GM13977 (cell line): Measurements from ENCODE around the gene DIPK2B.

Experiments used
- DNase-seq: peaks from one replicate; pipeline ENCODE4 v3.0.0; 2012; ENCODE audit warnings: low spot score
- in situ Hi-C: fragments of 300-500 bp; cut with MboI; formaldehyde crosslinking; loops from one replicate; pipeline ENCODE4 v1.12.0; 2022; ENCODE audit warnings: low sequenced_read_pairs, low pct_unique_long_range_greater_than_20kb, mixed read lengths, inconsistent platforms; ENCODE audit not compliant: unreplicated experiment
- TF ChIP-seq, protein P1 (sequence below): IDR thresholded peaks from 2 replicates; pipeline ENCODE4 v1.5.1; 2012; ENCODE audit warnings: mild to moderate bottlenecking, control low read depth; ENCODE audit not compliant: insufficient read depth; ENCODE audit errors: extremely low read depth, missing control alignments

Gene DIPK2B

DNA sequence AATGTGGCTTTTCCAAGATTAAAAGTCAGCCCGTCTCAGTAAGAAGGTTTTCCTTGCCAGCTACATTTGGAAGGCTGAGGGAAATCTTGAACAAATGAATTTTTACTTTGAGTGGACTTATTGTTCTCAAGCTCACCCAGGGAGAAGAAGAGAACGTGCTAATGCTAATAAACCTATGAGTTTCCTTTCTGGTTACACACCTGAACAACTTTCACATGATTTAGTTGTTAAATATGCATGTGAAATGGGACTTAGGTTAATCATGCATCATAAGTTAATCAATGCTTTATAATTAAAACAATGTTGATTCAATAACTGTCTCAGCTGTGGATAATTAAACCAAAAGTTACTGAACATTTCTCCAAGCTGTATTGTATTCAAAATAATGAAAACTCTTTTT, 33.9 kb downstream of the DIPK2B start:
- TF ChIP-seq, protein P1, sequence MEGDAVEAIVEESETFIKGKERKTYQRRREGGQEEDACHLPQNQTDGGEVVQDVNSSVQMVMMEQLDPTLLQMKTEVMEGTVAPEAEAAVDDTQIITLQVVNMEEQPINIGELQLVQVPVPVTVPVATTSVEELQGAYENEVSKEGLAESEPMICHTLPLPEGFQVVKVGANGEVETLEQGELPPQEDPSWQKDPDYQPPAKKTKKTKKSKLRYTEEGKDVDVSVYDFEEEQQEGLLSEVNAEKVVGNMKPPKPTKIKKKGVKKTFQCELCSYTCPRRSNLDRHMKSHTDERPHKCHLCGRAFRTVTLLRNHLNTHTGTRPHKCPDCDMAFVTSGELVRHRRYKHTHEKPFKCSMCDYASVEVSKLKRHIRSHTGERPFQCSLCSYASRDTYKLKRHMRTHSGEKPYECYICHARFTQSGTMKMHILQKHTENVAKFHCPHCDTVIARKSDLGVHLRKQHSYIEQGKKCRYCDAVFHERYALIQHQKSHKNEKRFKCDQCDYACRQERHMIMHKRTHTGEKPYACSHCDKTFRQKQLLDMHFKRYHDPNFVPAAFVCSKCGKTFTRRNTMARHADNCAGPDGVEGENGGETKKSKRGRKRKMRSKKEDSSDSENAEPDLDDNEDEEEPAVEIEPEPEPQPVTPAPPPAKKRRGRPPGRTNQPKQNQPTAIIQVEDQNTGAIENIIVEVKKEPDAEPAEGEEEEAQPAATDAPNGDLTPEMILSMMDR, result no peak
- DNase-seq, result no peak

DNA sequence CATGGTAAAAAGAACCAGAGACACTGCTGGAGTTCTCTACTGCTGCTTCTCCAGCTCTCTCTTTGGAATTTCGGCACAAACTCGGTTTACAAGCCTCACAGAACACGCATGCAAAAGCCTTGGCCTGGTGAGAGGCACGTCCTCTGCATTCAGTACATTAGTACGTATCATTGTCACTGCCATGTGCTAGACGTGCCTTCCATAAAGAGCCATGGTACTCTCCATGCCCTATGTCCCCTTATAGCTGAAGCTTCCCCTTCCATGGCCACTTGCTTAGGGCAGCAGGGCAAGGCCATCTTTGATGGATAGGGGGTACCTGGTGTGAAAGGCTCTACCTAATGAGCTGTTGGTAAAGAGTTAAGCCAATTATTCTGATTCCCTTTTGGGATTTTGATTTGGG, 35.0 kb downstream of the DIPK2B start:
- TF ChIP-seq, protein P1, result no peak
- in situ Hi-C loops, result no loop called here
- DNase-seq, result no peak

More for the DNA sequence above, 33.9 kb downstream of the DIPK2B start:
- in situ Hi-C loops, result no loop called here

DNA sequence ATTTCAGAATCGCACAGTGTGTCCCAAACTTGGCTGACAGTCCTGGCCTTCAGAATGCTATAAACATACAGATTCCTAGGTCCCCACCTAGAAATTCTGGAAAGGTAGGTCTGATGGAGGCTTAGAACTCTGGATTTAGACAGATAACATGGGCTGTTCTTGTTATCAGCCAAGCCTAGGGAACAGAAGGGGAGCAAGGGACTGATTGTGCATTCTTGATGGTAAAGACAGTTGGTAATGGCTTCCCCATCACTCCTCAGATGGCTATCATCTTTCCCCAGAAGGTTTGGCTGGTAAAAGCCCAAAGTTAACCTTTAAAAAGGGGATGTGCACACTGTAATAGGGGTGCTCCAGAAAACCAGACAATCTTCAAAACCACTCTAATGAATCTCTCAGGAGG, 35.7 kb downstream of the DIPK2B start:
- in situ Hi-C loops, result no loop called here
- TF ChIP-seq, protein P1, result no peak
- DNase-seq, result no peak

DNA sequence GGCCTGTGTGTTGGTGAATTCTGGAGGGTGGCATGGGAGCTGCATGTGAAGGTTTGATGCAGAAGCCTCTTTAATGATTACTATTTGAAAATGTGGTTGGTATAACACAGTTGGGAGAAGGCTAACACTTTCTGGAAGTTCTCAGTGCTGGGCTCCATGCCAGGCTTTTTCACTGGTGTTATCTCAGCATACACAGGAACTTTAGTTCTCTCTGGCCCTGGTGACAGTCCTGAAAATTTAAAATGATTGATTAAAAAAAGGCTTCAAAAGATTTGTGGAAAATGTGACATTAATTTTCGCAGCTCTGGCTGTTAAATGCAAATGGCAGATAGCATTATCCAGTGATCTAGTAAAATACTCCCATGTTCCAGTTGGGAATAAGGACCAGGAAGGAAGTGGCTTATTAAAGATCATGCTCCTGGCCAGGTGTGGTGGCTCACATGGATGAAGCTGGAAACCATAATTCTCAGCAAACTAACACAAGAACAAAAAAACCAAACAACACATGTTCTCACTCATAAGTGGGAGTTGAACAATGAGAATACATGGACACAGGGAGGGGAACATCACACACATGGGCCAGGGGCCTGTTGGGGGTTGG, 36.6 kb downstream of the DIPK2B start:
- no peak for DNase-seq
- in situ Hi-C loops, result no loop called here
- TF ChIP-seq, protein P1, result no peak

DNA sequence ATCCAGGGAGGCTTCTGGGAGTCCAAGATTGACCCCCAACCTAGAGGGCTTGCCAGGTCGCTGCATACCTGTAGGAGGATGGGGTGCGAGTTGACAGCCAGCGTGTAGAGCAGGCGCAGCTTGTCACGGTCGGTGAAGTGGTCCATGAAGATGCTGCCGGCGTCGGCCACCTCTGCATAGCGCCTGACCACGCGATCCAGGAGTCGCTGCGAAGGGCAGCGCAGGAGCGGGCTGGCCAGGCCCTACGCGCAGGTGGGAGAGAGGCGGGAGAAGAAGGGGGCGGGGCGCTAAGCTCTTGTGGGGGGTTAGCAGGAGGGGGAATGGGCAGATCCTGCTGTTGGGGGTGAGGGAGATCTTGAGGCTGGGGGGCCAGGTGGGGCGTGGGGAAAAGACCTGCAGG, 43.0 kb downstream of the DIPK2B start:
- no peak for DNase-seq
- TF ChIP-seq, protein P1, result no peak
- in situ Hi-C loops, result no loop called here

DNA sequence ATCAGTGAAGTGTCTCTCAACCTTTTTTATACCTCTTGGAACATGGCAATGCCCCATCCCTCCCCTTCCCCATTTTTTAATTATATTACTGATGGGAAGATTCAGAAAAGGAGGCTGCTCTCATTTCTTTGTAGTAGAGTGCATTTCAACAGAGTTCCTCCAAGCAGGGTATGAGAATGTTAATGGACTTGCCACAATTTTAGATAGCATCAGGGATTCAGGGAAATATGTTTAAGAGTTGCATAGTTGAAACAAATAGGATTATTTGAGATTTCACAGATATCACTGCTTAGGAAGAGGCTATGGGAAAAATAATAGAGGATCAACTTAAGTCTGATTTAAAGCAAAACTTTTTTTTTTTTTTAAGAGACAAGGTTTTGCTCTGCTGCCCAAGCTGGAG, 46.2 kb downstream of the DIPK2B start:
- TF ChIP-seq, protein P1, result no peak
- no peak for DNase-seq
- in situ Hi-C loops, result no loop called here

DNA sequence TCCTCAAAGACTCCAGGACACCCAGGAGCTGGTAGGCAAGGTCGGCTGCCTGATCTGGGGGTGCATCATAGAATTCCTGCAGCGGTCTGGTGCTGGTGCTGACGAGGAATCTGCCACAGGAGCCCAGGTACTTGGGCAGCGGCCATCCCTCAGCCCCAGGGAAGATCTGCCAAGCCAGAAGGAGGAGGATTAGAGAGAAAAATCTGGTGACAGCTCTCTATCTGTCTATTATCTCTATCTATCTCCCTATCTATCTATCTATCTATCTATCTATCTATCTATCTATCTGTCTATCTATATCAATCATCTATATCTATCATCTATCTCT, 46.7 kb downstream of the DIPK2B start:
- TF ChIP-seq, protein P1, result no peak
- DNase-seq, result no peak
- in situ Hi-C loops, result no loop called here
